ENCODE measurements around the gene PHF14. TPM values are rescaled to one million over a fixed set of nuclear protein-coding genes. Genes with fewer than 3 reads are reported as not detected.

Gene PHF14
- polyA plus RNA-seq, 2 of the 4 experiments (the other 2 are of a cell fraction): 36.7 to 48.0 TPM

DNA sequence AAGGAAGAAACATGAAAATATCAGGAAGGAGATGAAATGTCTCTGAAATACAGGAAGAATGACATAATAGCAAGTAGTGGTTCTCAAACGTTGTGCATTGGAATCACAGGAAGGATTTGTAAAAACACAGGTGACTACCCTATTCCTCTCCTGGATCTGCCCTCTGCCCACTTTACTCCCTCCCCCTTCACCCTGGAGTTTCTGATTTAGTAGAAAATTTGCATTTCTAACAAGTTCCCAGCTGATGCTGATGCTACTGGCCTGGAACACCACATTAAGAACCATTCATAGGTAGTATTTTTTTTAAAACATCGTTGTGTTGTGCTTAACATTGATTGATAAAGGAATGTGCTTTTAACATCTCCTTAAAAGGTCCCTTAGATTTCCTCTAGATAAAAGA is 130.9 kb downstream of the PHF14 start:
- no peak for DNase-seq (ENCODE audit: low read depth in 1 of 2, low spot score in 1 of 2)
- no peaks in the 10 kb centered on the region for H3K4me1 ChIP-seq
- WGBS (ENCODE audit: missing lambda C conversion rate): 71% methylated on average over 2 of the region's 2 CpGs
- no peak overlapping the region for H3K4me2 ChIP-seq
- CTCF ChIA-PET: no interaction called here
- FAIRE-seq: no peak
- no peaks in the 10 kb centered on the region for H3K9me3 ChIP-seq
- no peak overlapping the region for H3K27ac ChIP-seq
- POLR2A ChIA-PET: no interaction called here
- no peak overlapping the region for H3K4me3 ChIP-seq
- no peak for ATAC-seq
- no peak for TF ChIP-seq CHD2 (IDR thresholded peaks at IDR 0.05; ENCODE audit: low read length, partially characterized antibody)

DNA sequence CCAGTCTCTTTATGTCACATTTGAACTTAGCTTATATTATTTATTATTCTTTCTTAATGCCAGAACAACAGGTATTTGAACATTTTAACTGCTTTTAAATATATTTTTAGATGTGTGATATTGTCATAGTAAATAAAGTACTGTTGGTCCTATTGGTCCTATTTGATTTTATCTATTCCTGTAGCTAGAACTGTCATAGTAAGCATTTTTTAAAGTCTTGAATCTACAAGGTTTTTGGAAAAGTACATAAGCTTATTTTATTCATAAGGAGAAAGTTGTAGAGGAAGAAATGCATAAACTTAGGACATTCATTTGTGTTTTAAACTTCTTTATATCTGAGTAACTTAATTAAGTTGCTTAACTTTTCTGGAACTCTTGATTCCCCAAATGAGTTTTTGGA is 136.0 kb downstream of the PHF14 start:
- Histone ChIP-seq H3K4me1 (no peaks in the 10 kb centered on the region), H3K9me3 (no peaks in the 10 kb centered on the region), H3K27ac (no peak overlapping the region), H3K4me2 (no peak overlapping the region), H3K4me3 (no peak overlapping the region)
- FAIRE-seq: no peak
- TF ChIP-seq, protein P1, sequence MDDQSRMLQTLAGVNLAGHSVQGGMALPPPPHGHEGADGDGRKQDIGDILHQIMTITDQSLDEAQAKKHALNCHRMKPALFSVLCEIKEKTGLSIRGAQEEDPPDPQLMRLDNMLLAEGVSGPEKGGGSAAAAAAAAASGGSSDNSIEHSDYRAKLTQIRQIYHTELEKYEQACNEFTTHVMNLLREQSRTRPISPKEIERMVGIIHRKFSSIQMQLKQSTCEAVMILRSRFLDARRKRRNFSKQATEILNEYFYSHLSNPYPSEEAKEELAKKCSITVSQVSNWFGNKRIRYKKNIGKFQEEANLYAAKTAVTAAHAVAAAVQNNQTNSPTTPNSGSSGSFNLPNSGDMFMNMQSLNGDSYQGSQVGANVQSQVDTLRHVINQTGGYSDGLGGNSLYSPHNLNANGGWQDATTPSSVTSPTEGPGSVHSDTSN (IDR thresholded peaks at IDR 0.05): no peak
- TF ChIP-seq TFCP2L1 (CRISPR knock-in tag; IDR thresholded peaks at IDR 0.05) (no peak), CTCF (IDR thresholded peaks at IDR 0.05) (no peak), KDM5A (IDR thresholded peaks at IDR 0.05) (no peak), MAFK (IDR thresholded peaks at IDR 0.05; ENCODE audit: partially characterized antibody) (peak; percentile 81), SMC3 (IDR thresholded peaks at IDR 0.05) (no peak), EHF (CRISPR knock-in tag; IDR thresholded peaks at IDR 0.05) (no peak)
- no peak for ATAC-seq
- ChIA-PET CTCF (no interaction called here), POLR2A (no interaction called here)
- DNase-seq (ENCODE audit: low read depth in 1 of 2, low spot score in 1 of 2): no peak

DNA sequence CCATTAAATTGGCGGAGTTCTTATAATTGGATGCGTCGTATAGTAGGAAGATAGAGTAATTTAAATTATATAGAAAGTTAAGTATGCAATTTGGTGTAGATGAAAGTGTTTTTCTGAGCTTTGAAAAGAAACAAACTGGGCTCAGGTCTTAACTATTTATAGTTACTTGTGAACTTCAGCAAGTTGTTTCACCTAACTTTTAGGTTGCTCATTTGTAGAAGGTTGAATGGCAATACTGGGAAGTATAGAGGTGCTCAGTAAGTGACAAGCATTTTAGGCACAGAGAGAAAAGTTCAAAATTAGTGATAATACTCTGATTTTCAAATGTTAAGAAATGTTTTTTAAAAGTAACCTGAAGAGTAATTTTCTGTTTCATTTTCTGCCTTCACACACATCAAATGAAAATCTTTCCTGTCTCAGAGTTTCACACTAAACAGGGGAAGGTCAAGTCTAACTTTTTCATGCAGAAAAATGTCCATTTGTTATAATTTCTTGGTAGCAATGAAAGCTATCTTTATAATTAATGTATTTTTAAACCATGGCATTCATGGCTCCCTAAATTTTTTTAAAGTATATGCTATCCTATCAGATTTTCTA is 146.5 kb downstream of the PHF14 start:
- no peak overlapping the region for H3K4me3 ChIP-seq
- TF ChIP-seq HMGXB4 (CRISPR knock-in tag; IDR thresholded peaks at IDR 0.05; ENCODE audit: borderline replicate concordance) (no peak), ZFP36 (IDR thresholded peaks at IDR 0.05; ENCODE audit: borderline replicate concordance, partially characterized antibody) (no peak), MYC (IDR thresholded peaks at IDR 0.05; ENCODE audit: borderline replicate concordance, low read length) (no peak), POLR2A (IDR thresholded peaks at IDR 0.05; ENCODE audit: low read length) (no peak), CBX8 (IDR thresholded peaks at IDR 0.05) (no peak), KDM1A (IDR thresholded peaks at IDR 0.05; ENCODE audit: low read depth) (no peak), HOXA7 (CRISPR knock-in tag; IDR thresholded peaks at IDR 0.05) (no peak), POLR2AphosphoS2 (conservative IDR thresholded peaks at IDR 0.05; ENCODE audit: low read length) (no peak), TP53 (CRISPR knock-in tag; IDR thresholded peaks at IDR 0.05) (no peak), MAFK (IDR thresholded peaks at IDR 0.05; ENCODE audit: partially characterized antibody) (no peak), RFX5 (IDR thresholded peaks at IDR 0.05) (no peak), MAZ (IDR thresholded peaks at IDR 0.05; ENCODE audit: borderline replicate concordance, low read depth, low read length) (no peak), EHF (CRISPR knock-in tag; IDR thresholded peaks at IDR 0.05) (no peak)
- ATAC-seq: no peak
- H3K9me3 ChIP-seq: no peaks in the 10 kb centered on the region
- H3K4me1 ChIP-seq: no peaks in the 10 kb centered on the region
- DNase-seq (ENCODE audit: low read depth in 1 of 2, low spot score in 1 of 2): no peak
- H3K27ac ChIP-seq: no peak overlapping the region
- no peak overlapping the region for H3K4me2 ChIP-seq
- POLR2A ChIA-PET: no interaction called here
- WGBS (ENCODE audit: missing lambda C conversion rate): 94% methylated on average over 3 of the region's 3 CpGs
- FAIRE-seq: no peak
- CTCF ChIA-PET: no interaction called here

Data from A549 (cell line).